HG03108 (cell line): ENCODE measurements around the gene SYCP3.
"Not testable (repeated sequence)": the region's sequence is repeated elsewhere in the genome, so short reads cannot be mapped to it uniquely, and the experiment has no call there.

Experiments used
- ATAC-seq: cut with Tn5 transposase; IDR thresholded peaks from one replicate; pipeline ENCODE4 v1.9.1; 2021; ENCODE audit warnings: moderate library complexity; ENCODE audit not compliant: unreplicated experiment

The SYCP3 gene

DNA sequence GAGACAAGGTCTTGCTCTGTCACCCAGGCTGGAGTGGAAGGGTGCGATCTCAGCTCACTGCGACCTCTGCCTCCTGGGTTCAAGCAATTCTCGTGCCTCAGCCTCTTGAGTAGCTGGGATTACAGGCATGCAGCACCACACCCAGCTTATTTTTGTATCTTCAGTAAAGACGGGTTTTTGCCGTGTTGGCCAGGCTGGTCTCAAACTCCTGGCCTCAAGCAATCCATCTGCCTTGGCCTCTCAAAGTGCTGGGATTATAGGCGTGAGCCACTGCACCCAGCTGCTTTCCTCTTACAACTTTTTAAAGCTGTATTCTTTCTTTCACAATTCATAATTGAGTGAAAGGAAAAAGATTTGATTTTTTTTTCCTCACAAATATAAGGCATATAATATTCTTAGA lies 57.6 kb downstream of the SYCP3 start:
- ATAC-seq: not testable (repeated sequence)

DNA sequence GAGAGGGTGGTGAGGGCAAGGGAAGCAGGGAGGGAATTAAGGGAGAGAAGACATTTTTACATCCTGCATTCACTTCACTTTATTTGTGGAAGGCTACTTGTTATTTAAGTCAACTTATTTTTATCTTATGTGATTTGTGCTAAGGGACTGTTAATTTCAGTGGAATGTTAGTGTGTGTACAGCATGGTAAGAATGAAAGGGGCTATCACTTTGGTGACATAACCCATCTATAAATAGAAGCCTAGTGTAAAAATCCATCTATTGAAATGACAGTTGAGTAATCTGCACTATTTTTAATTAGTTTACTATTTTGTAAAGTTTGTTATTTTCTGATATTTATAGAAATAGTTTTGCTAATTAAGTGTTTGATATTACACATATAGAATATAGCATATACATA lies 58.6 kb downstream of the SYCP3 start:
- ATAC-seq: no peak

DNA sequence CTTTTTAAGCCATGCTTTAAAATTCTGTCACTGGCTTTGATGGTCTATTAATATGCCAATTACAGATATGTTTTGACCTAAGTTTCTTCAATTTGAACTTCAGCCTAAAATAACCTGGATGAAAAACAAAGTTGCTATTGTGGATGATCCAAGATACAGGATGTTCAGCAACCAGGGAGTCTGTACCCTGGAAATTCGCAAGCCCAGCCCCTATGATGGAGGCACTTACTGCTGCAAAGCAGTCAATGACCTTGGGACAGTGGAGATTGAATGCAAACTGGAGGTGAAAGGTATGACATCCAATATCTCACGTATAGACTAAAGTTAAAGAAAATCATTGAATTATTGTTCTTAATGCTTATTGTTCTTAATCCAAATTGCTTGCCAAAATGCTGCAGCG lies 59.0 kb downstream of the SYCP3 start:
- ATAC-seq: no peak
